Osteoblast (primary cell): ENCODE results near the gene IFI27L2. TPM values are rescaled to one million over a fixed set of nuclear protein-coding genes. Genes with fewer than 3 reads are reported as not detected.

Source experiments
- DNase-seq: peaks from one replicate; pipeline ENCODE4 v3.0.0; 2011; ENCODE audit warnings: low spot score, mixed read lengths; ENCODE audit not compliant: insufficient read length; ENCODE audit errors: missing footprints
- H2AFZ ChIP-seq: 2 replicates; pipeline ENCODE4 v1.6.0; 2011; ENCODE audit warnings: mild to moderate bottlenecking, low read length
- H3K27ac ChIP-seq: 2 replicates; pipeline ENCODE4 v1.5.1; 2011; ENCODE audit warnings: mild to moderate bottlenecking, low read depth, low read length, moderate library complexity
- H3K27me3 ChIP-seq: 2 replicates; pipeline ENCODE4 v1.6.0; 2012; ENCODE audit warnings: mild to moderate bottlenecking, control low read depth, inconsistent platforms, low read length, moderate library complexity; ENCODE audit not compliant: insufficient read depth
- H3K36me3 ChIP-seq: 2 replicates; pipeline ENCODE4 v1.5.1; 2011; ENCODE audit warnings: mild to moderate bottlenecking, low read length, control low read depth, moderate library complexity; ENCODE audit not compliant: insufficient read depth
- H3K4me1 ChIP-seq: 2 replicates; pipeline ENCODE4 v1.5.1; 2011; ENCODE audit warnings: mild to moderate bottlenecking, low read length, control low read depth, moderate library complexity; ENCODE audit not compliant: insufficient read depth
- H3K4me2 ChIP-seq: 2 replicates; pipeline ENCODE4 v1.6.0; 2011; ENCODE audit warnings: mild to moderate bottlenecking, low read length; ENCODE audit not compliant: insufficient read depth
- H3K4me3 ChIP-seq: fragments of 200-600 bp; sonication (generic); 3 replicates; pipeline ENCODE4 v1.5.1; 2012; ENCODE audit warnings: mild to moderate bottlenecking, low read length, inconsistent platforms; ENCODE audit not compliant: insufficient read depth
- H3K79me2 ChIP-seq: 2 replicates; pipeline ENCODE4 v1.6.0; 2012; ENCODE audit warnings: mild to moderate bottlenecking, low read length, control low read depth, inconsistent platforms; ENCODE audit not compliant: insufficient read depth
- H3K9me3 ChIP-seq: 2 replicates; pipeline ENCODE4 v1.5.1; 2011; ENCODE audit warnings: low read depth, low read length, control low read depth
- H4K20me1 ChIP-seq: 2 replicates; pipeline ENCODE4 v1.6.0; 2012; ENCODE audit warnings: mild to moderate bottlenecking, low read length, control low read depth; ENCODE audit not compliant: insufficient read depth
- total RNA-seq: library from RNA; depleted of rRNA; stranded (reverse); fragments of >200 nt; gene quantifications from 2 replicates; pipeline ENCODE4 v1.2.3, GENCODE V29; 2012
- TF ChIP-seq, protein P1 (sequence below): IDR thresholded peaks from 2 replicates; pipeline ENCODE4 v1.5.1; 2011; ENCODE audit warnings: mild to moderate bottlenecking, low read depth, low read length, moderate library complexity; ENCODE audit errors: extremely low read depth

The IFI27L2 gene
- total RNA-seq, 1 donor, result 76.7 TPM

DNA sequence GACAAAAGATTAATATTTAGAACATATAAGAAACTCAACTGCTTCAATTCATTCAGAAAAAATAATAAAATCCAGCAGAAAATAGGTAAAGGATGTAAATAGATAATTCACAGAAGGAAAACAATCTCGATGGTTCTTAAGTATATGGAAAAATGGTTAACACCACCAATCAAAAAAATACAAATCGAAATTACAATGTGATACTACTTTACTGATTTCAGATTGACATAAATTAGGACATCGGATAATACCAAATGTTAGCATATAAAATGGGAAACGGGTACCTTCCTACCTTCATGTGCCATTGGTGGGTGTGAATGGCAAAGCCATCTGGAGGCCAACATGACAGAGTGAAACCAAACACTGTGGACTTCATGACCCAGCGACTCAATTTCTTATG, 43.1 kb upstream of the IFI27L2 start:
- H3K4me1 ChIP-seq, result peaks cover 4% of the 10 kb centered on the region
- no peaks in the 10 kb centered on the region for H4K20me1 ChIP-seq
- no peaks in the 10 kb centered on the region for H3K9me3 ChIP-seq
- TF ChIP-seq, protein P1, sequence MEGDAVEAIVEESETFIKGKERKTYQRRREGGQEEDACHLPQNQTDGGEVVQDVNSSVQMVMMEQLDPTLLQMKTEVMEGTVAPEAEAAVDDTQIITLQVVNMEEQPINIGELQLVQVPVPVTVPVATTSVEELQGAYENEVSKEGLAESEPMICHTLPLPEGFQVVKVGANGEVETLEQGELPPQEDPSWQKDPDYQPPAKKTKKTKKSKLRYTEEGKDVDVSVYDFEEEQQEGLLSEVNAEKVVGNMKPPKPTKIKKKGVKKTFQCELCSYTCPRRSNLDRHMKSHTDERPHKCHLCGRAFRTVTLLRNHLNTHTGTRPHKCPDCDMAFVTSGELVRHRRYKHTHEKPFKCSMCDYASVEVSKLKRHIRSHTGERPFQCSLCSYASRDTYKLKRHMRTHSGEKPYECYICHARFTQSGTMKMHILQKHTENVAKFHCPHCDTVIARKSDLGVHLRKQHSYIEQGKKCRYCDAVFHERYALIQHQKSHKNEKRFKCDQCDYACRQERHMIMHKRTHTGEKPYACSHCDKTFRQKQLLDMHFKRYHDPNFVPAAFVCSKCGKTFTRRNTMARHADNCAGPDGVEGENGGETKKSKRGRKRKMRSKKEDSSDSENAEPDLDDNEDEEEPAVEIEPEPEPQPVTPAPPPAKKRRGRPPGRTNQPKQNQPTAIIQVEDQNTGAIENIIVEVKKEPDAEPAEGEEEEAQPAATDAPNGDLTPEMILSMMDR, result no peak
- H3K27me3 ChIP-seq, result peaks cover 32% of the 10 kb centered on the region
- DNase-seq, result no peak
- no peak overlapping the region for H2AFZ ChIP-seq
- H3K4me3 ChIP-seq, result no peak overlapping the region
- H3K36me3 ChIP-seq, result no peaks in the 10 kb centered on the region
- no peak overlapping the region for H3K4me2 ChIP-seq
- H3K27ac ChIP-seq, result no peak overlapping the region
- H3K79me2 ChIP-seq, result no peaks in the 10 kb centered on the region

DNA sequence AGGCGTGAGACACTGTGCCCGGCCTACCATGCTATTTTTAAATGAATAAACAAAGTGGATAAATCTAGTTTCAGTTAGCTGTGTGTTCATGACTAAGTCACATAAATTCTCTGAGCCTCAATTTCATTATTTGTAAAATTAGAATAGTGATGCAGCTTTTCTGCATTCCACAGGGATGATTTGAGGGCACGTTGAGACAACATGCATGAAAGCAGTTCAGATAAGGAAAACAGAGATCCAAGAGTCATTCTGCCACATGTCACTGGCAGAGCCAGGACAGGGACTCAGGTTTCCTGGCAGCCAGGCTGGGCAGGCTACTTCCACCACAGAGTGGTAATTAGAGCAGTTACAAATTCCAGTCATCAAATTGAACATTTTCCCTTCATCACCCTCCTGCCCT, 41.8 kb upstream of the IFI27L2 start:
- H3K4me1 ChIP-seq, result peaks cover 4% of the 10 kb centered on the region
- H2AFZ ChIP-seq, result no peak overlapping the region
- no peaks in the 10 kb centered on the region for H3K36me3 ChIP-seq
- H3K79me2 ChIP-seq, result no peaks in the 10 kb centered on the region
- no peak overlapping the region for H3K4me3 ChIP-seq
- peaks cover 19% of the 10 kb centered on the region for H3K27me3 ChIP-seq
- DNase-seq, result peak; percentile 81
- H3K27ac ChIP-seq, result no peak overlapping the region
- no peak overlapping the region for H3K4me2 ChIP-seq
- H4K20me1 ChIP-seq, result no peaks in the 10 kb centered on the region
- TF ChIP-seq, protein P1, result no peak
- no peaks in the 10 kb centered on the region for H3K9me3 ChIP-seq

DNA sequence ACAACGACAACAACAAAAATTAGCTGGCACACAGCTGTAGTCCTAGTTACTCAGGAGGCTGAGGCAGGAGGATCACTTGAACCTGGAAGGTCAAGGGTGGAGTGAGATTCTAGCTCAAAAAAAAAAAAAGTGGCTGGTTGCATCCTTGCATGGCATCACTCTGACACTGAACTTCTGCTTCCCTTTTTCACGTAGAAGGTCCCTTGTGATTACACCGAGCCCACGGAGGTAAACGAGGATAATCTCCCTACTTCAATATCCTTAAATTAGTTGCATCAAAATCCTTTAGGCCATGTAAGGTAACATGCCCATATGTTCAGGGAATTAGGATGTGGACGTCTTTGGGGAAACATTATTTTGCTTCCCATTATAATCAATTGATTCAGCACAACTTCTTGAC, 40.7 kb upstream of the IFI27L2 start:
- Histone ChIP-seq H3K4me1 (peaks cover 4% of the 10 kb centered on the region), H3K36me3 (no peaks in the 10 kb centered on the region), H3K27ac (no peak overlapping the region), H3K4me3 (no peak overlapping the region), H3K4me2 (no peak overlapping the region), H3K9me3 (no peaks in the 10 kb centered on the region), H2AFZ (no peak overlapping the region), H3K79me2 (no peaks in the 10 kb centered on the region), H3K27me3 (peaks cover 11% of the 10 kb centered on the region), H4K20me1 (no peaks in the 10 kb centered on the region)
- TF ChIP-seq, protein P1, result no peak
- no peak for DNase-seq

DNA sequence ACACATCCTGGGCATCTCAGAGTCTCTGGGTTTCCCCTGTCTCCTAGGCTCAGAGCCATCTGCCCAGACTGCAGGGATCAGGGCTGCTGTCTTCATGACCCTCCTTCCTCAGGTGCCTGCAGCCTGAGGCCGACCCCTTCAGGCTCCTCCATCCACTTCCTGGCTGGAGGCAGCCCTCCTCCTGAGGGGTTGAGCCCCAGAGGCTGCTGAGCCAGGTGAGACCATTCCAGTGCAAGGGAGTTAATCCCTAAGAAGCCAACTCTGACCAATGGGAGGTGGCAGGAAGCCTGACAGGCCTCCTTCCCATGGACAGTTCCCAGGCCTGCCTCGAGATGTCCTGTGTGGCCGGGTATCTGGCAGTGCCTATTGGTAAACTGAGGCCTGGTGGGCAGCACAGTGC, 36.3 kb upstream of the IFI27L2 start:
- Histone ChIP-seq H3K27ac (no peak overlapping the region), H3K79me2 (no peaks in the 10 kb centered on the region), H2AFZ (no peak overlapping the region), H3K4me2 (no peak overlapping the region), H3K4me3 (no peak overlapping the region), H3K9me3 (no peaks in the 10 kb centered on the region), H3K27me3 (peaks cover 17% of the 10 kb centered on the region), H4K20me1 (no peaks in the 10 kb centered on the region), H3K36me3 (no peaks in the 10 kb centered on the region), H3K4me1 (no peaks in the 10 kb centered on the region)
- TF ChIP-seq, protein P1, result no peak
- no peak for DNase-seq
